Hindlimb muscle (tissue), 1 donor: ENCODE measurements around the gene KCNJ9. TPM values are rescaled to one million over a fixed set of nuclear protein-coding genes. Genes with fewer than 3 reads are reported as not detected.

Experiments
- DNase-seq: peaks from one replicate; pipeline ENCODE4 v3.0.0-alpha.2; 2013
- polyA plus RNA-seq: library from polyadenylated mRNA; unstranded; fragments of 120-200 nt; gene quantifications from one replicate; pipeline ENCODE4 v1.2.1, GENCODE V29; 2013; ENCODE audit not compliant: insufficient read length

Gene KCNJ9
- polyA plus RNA-seq, 1 donor, result 0.09 TPM

- no peak for DNase-seq
Measured at GRCh38 chr1:160089883-160090282, 8.5 kb downstream of the KCNJ9 start.

GRCh38 chr1:160090760-160091159 lies 9.4 kb downstream of the KCNJ9 start:
- no peak for DNase-seq

- no peak for DNase-seq
Measured at GRCh38 chr1:160091666-160092223, 10.4 kb downstream of the KCNJ9 start.

GRCh38 chr1:160092366-160093068 lies 11.2 kb downstream of the KCNJ9 start:
- no peak for DNase-seq

- no peak for DNase-seq
Measured at GRCh38 chr1:160093069-160093395, 11.7 kb downstream of the KCNJ9 start.

- no peak for DNase-seq
Measured at GRCh38 chr1:160093624-160094290, 12.4 kb downstream of the KCNJ9 start.

- no peak for DNase-seq
Measured at GRCh38 chr1:160094291-160094625, 12.9 kb downstream of the KCNJ9 start.

GRCh38 chr1:160094806-160095205 lies 13.5 kb downstream of the KCNJ9 start:
- DNase-seq, result no peak

- no peak for DNase-seq
Measured at GRCh38 chr1:160095382-160096105, 14.2 kb downstream of the KCNJ9 start.

- no peak for DNase-seq
Measured at GRCh38 chr1:160096274-160097116, 15.2 kb downstream of the KCNJ9 start.

GRCh38 chr1:160097151-160097910 lies 16.0 kb downstream of the KCNJ9 start:
- DNase-seq, result no peak

- peak; percentile 86 for DNase-seq
Measured at GRCh38 chr1:160097911-160098851, 16.8 kb downstream of the KCNJ9 start, which contains the start of gene IGSF8. TSS of gene IGSF8 (minus strand) at chr1:160098619. CDS start at chr1:160098472, 147 bp downstream.

- DNase-seq, result peak; percentile 94
Measured at GRCh38 chr1:160098852-160099561, 17.7 kb downstream of the KCNJ9 start.

- DNase-seq, result no peak
Measured at GRCh38 chr1:160099716-160100375, 18.5 kb downstream of the KCNJ9 start.

- DNase-seq, result peak; percentile 85
Measured at GRCh38 chr1:160101037-160101716, 19.8 kb downstream of the KCNJ9 start.

- no peak for DNase-seq
Measured at GRCh38 chr1:160101717-160102522, 20.6 kb downstream of the KCNJ9 start.

- DNase-seq, result no peak
Measured at GRCh38 chr1:160103658-160104408, 22.5 kb downstream of the KCNJ9 start.
